ENCODE data around the gene IRGQ. TPM values are rescaled to one million over a fixed set of nuclear protein-coding genes. Genes with fewer than 3 reads are reported as not detected.

The IRGQ gene
- total RNA-seq (10 to 100 TPM in 3 of 6 donors, 1 to 10 TPM in 3; 8.2 to 14.7 (median 11.0) TPM), polyA plus RNA-seq (1 to 10 TPM; 4.3 to 6.1 TPM)

GRCh38 chr19:43595999-43596841, at the start of gene IRGQ, which contains the start of gene ZNF576:
Gene IRGQ, minus strand, starts transcription at chr19:43596134. Its CDS starts 796 bp downstream, at chr19:43595338.
Gene ZNF576, plus strand, starts transcription at chr19:43596595. Its CDS starts 514 bp downstream, at chr19:43597109.
- peaks cover 6 to 21% (median 17%) of the 10 kb centered on the region in 3 donors for H3K4me1 ChIP-seq
- peaks cover 0 to 15% (median 12%) of the 10 kb centered on the region in 3 donors for H3K36me3 ChIP-seq
- H3K27ac ChIP-seq, result peak within 1 kb of the TSS; percentile 96 to 99 (median 98)
- 0 to 1% methylated on average over 60 of the region's 60 CpGs for WGBS, 2 donors
- peak; percentile 94 for FAIRE-seq
- ATAC-seq, result peak; percentile 88 to 93 (median 91)
- H3K27me3 ChIP-seq, result no peaks in the 10 kb centered on the region
- TF ChIP-seq CTCF (IDR thresholded peaks at IDR 0.05), result no peak
- DNase-seq, result peak; percentile 99 to 100 (median 100)
- intact Hi-C loops (cut with DNase I), result no loop called here
- H3K4me3 ChIP-seq, result peak within 1 kb of the TSS; percentile 53 to 60 (median 54)
- no peaks in the 10 kb centered on the region for H3K9me3 ChIP-seq

GRCh38 chr19:43644181-43644580, 48.2 kb upstream of the IRGQ start:
- 85 to 91% methylated on average over 13 of the region's 13 CpGs for WGBS, 2 donors
- intact Hi-C loops (cut with DNase I), result loop anchor here in 1 of 3 donors (10.0 kb wide), 1 partner anchor 89 kb away; no protein-coding TSS in a partner anchor
- Histone ChIP-seq H3K4me3 (no peak overlapping the region), H3K36me3 (no peaks in the 10 kb centered on the region), H3K27ac (no peak overlapping the region), H3K27me3 (no peaks in the 10 kb centered on the region), H3K9me3 (no peaks in the 10 kb centered on the region), H3K4me1 (no peaks in the 10 kb centered on the region)
- ATAC-seq (no peak), FAIRE-seq (no peak), DNase-seq (no peak)
- TF ChIP-seq CTCF (IDR thresholded peaks at IDR 0.05), result no peak

- 59 to 63% methylated on average over 3 of the region's 3 CpGs for WGBS, 2 donors
- ATAC-seq, result no peak
- DNase-seq, result no peak
Measured at GRCh38 chr19:43643326-43643725, 47.4 kb upstream of the IRGQ start.

GRCh38 chr19:43642531-43642930, 46.6 kb upstream of the IRGQ start:
- no peak for DNase-seq
- TF ChIP-seq CTCF (IDR thresholded peaks at IDR 0.05), result no peak
- WGBS, 2 donors, result 80% methylated on average over 4 of the region's 4 CpGs

More at GRCh38 chr19:43643326-43643725, 47.4 kb upstream of the IRGQ start:
- Histone ChIP-seq H3K27me3 (no peaks in the 10 kb centered on the region), H3K36me3 (no peaks in the 10 kb centered on the region), H3K4me1 (no peaks in the 10 kb centered on the region), H3K27ac (no peak overlapping the region), H3K9me3 (no peaks in the 10 kb centered on the region), H3K4me3 (no peak overlapping the region)
- no peak for FAIRE-seq
- intact Hi-C loops (cut with DNase I), result loop anchor here in 1 of 3 donors (10.0 kb wide), 1 partner anchor 89 kb away; no protein-coding TSS in a partner anchor
- no peak for TF ChIP-seq CTCF (IDR thresholded peaks at IDR 0.05)

More at GRCh38 chr19:43642531-43642930, 46.6 kb upstream of the IRGQ start:
- FAIRE-seq (no peak), ATAC-seq (no peak)
- Histone ChIP-seq H3K27me3 (no peaks in the 10 kb centered on the region), H3K36me3 (no peaks in the 10 kb centered on the region), H3K4me3 (no peak overlapping the region), H3K4me1 (no peaks in the 10 kb centered on the region), H3K27ac (no peak overlapping the region), H3K9me3 (no peaks in the 10 kb centered on the region)
- intact Hi-C loops (cut with DNase I), result loop anchor here in 1 of 3 donors (10.0 kb wide), 1 partner anchor 88 kb away; no protein-coding TSS in a partner anchor

Measured in pancreas (tissue), 10 donors.